Upper lobe of left lung (tissue), 4 donors: ENCODE results near the gene PADI6.

Source experiments
- CTCF ChIP-seq, 6 experiments: fragments of 450-650 bp in 4 of 6; fragments of 200-600 bp in 2 of 6; sonication (generic) in 2 of 6; IDR thresholded peaks; one replicate each; pipeline ENCODE4 v1.5.1; 2016 to 2019; ENCODE audit warnings: antibody characterized with exemption in 6 of 6
- EP300 ChIP-seq, 4 donors: sonication (generic); formaldehyde crosslinking; IDR thresholded peaks; one replicate each; pipeline ENCODE4 v1.5.1; 2017; ENCODE audit warnings: antibody characterized with exemption in 4 of 4, control low read depth in 2 of 4
- POLR2A ChIP-seq, 4 donors: fragments of 450-650 bp; IDR thresholded peaks; one replicate each; pipeline ENCODE4 v1.5.1; 2016 to 2017; ENCODE audit warnings: antibody characterized with exemption in 4 of 4, mild to moderate bottlenecking in 2 of 4
- POLR2AphosphoS5 ChIP-seq, 2 donors: sonication (generic); formaldehyde crosslinking; IDR thresholded peaks; one replicate each; pipeline ENCODE4 v1.5.1; 2017; ENCODE audit warnings: antibody characterized with exemption in 2 of 2

DNA sequence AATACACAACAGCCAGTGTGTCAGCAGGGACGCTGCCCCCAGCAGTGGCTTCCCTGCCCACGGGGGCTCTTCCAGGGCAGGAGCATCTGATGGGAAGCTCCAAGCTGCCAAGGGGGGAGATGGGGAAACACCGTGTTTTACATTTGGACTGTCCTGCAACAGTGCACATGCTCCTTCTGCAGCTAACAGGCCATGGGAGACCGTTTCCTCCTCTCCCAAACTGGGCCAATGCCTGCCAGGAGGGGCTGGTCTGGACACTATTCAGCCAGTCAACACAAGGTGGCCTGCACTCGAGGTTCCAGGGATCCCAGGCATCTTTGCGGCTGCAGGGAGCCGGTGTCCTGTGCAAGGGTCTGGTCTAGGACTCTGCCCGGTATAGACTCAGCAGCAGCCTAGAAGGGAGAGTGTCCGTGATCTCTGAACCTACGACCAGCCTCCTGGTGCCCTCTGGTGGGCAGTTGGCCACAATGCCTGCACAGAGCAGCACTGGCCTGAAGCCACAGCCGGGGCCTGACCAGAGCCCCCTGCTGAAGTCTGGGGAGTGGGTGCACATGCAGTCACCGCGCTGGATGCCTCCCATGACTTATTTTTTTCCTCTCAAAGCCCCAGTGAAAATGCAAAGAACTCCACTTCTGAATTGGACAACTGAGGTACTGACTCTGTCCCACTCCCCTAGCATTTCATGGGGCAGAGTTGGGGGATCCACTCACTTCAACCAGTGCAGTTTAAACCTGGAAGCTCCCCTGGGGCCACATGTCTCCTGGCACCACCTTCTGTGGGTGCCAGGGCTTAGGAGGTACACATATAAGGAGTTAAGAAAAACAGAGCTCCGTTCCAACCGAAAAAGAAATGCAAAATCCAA lies 34.1 kb downstream of the PADI6 start:
- peak; percentile 67 to 79 (median 74) for TF ChIP-seq CTCF (IDR thresholded peaks at IDR 0.05)
- TF ChIP-seq EP300 (IDR thresholded peaks at IDR 0.05): no peak
- TF ChIP-seq POLR2A (IDR thresholded peaks at IDR 0.05): no peak
- no peak for TF ChIP-seq POLR2AphosphoS5 (IDR thresholded peaks at IDR 0.05)
